Measurements from ENCODE around the gene SLIT1.

SLIT1 gene

DNA sequence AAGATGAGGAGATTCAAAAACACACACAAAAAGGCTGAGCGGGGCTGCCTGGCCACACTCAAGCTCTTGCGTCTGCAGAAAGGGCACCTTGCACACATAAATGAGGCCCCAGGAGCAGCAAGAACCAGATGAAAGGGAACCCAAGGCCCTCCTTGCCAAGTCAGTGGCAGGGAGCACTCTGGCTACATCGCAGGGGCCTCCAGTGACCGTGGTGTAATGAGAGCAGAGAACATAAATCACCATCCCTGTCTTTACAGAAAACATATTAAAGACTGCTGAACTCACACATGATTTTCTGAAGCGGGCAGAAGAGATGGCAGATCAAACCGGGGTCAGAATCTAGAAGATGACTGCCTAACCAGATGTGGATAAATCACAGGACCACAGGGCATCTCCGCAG is 80.5 kb downstream of the SLIT1 start:
- no peak overlapping the region for H4K5ac ChIP-seq (ENCODE audit: low read length)
- no peaks in the 10 kb centered on the region for H3K79me1 ChIP-seq (ENCODE audit: low read length)
- H3K4me1 ChIP-seq (ENCODE audit: control insufficient read depth, low read depth, low read length), result no peaks in the 10 kb centered on the region
- no peak overlapping the region for H4K8ac ChIP-seq (ENCODE audit: low read depth, low read length)
- H2AK5ac ChIP-seq (ENCODE audit: low read length), result no peak overlapping the region
- no peak overlapping the region for H3K4ac ChIP-seq (ENCODE audit: low read depth, low read length)
- WGBS (ENCODE audit: extremely low coverage, insufficient coverage, low lambda C conversion rate), result no CpG with 5 or more reads among the region's 7 CpGs
- no peak overlapping the region for H3K18ac ChIP-seq (ENCODE audit: low read length)
- H2BK120ac ChIP-seq (ENCODE audit: low read depth, low read length), result no peak overlapping the region
- H3K56ac ChIP-seq (ENCODE audit: low read length), result no peak overlapping the region
- H3K36me3 ChIP-seq (ENCODE audit: control insufficient read depth, insufficient read depth, low read length), result no peaks in the 10 kb centered on the region
- no peak overlapping the region for H2BK5ac ChIP-seq (ENCODE audit: low read length)
- no peaks in the 10 kb centered on the region for H3K27me3 ChIP-seq (ENCODE audit: insufficient read depth, low read length, poor library complexity)
- H3K9ac ChIP-seq (ENCODE audit: low read length), result no peak overlapping the region
- DNase-seq, result no peak
- H3K79me2 ChIP-seq (ENCODE audit: control insufficient read depth, insufficient read depth, low read length), result no peaks in the 10 kb centered on the region
- H3K4me2 ChIP-seq (ENCODE audit: low read length), result no peak overlapping the region
- no peak overlapping the region for H3K27ac ChIP-seq (ENCODE audit: low read depth, low read length)
- H2BK15ac ChIP-seq (replicated peaks; ENCODE audit: low read depth), result no peak overlapping the region
- H3K23ac ChIP-seq (ENCODE audit: low read length), result no peak overlapping the region
- no peak overlapping the region for H3K4me3 ChIP-seq (ENCODE audit: low read length)

DNA sequence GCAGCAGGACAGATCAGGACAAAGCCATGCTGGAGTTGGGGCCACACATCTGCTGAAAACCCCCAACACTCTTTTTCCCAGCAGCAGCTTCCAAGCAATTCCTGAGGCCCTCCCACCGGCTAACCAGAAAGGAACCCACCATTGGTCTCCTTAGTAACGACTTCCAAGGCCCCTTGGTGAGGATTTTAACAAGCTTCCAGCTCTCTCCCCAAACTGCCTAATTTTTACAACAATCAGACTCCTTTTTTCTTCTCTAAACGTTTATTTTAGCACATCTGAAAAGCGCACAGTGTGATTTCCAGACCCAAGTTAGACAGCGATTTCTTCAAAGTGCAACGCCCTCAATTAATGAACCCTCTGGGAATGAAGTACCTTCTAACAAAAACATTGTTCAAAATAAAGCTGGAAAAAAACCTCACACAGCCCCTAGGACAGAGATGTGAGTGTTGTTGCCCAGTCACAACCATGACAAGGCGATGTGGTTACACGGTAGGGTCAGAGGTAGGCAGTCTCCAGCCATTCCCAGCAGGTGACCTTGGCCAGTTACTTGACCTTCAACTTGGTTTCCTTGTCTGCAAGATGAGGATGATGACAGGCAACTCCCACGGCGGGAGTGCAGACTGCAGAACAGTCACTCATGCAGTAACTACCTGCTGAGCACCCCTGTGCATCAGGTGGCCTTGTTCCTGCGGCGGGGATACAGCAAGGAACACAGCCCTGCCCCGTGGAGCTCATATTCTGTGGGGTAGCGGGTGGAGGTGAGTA is 82.3 kb downstream of the SLIT1 start:
- H3K56ac ChIP-seq (ENCODE audit: low read length), result no peak overlapping the region
- no CpG with 5 or more reads among the region's 14 CpGs for WGBS (ENCODE audit: extremely low coverage, insufficient coverage, low lambda C conversion rate)
- H3K4me3 ChIP-seq (ENCODE audit: low read length), result no peak overlapping the region
- DNase-seq, result no peak
- no peak overlapping the region for H3K4ac ChIP-seq (ENCODE audit: low read depth, low read length)
- no peak overlapping the region for H3K9ac ChIP-seq (ENCODE audit: low read length)
- H3K23ac ChIP-seq (ENCODE audit: low read length), result no peak overlapping the region
- H3K27ac ChIP-seq (ENCODE audit: low read depth, low read length), result no peak overlapping the region
- no peaks in the 10 kb centered on the region for H3K79me2 ChIP-seq (ENCODE audit: control insufficient read depth, insufficient read depth, low read length)
- no peaks in the 10 kb centered on the region for H3K27me3 ChIP-seq (ENCODE audit: insufficient read depth, low read length, poor library complexity)
- no peak overlapping the region for H2AK5ac ChIP-seq (ENCODE audit: low read length)
- no peaks in the 10 kb centered on the region for H3K4me1 ChIP-seq (ENCODE audit: control insufficient read depth, low read depth, low read length)
- H2BK15ac ChIP-seq (replicated peaks; ENCODE audit: low read depth), result no peak overlapping the region
- H3K4me2 ChIP-seq (ENCODE audit: low read length), result no peak overlapping the region
- H2BK5ac ChIP-seq (ENCODE audit: low read length), result no peak overlapping the region
- H4K8ac ChIP-seq (ENCODE audit: low read depth, low read length), result no peak overlapping the region
- H2BK120ac ChIP-seq (ENCODE audit: low read depth, low read length), result no peak overlapping the region
- no peaks in the 10 kb centered on the region for H3K79me1 ChIP-seq (ENCODE audit: low read length)
- no peak overlapping the region for H3K18ac ChIP-seq (ENCODE audit: low read length)
- H4K5ac ChIP-seq (ENCODE audit: low read length), result no peak overlapping the region
- H3K36me3 ChIP-seq (ENCODE audit: control insufficient read depth, insufficient read depth, low read length), result no peaks in the 10 kb centered on the region

DNA sequence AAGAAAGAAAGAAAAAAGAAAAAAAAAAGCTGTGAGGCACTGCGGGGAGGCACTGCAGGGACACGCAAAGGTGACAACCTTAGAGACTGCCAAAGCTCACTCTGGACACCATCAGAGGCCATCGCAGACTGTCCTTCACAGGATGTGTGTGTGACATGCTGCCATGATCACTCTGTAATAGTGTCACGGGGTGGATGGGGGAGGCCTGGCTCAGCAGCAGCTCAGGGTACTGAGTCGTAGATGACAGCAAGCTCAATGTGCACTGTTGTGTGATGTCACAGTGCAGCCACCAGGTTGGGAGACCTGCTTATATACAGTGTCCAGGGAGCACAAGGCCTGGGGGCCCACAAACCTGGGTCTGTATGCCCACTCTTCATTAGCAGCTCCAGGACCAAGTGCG is 83.3 kb downstream of the SLIT1 start:
- no peak overlapping the region for H3K56ac ChIP-seq (ENCODE audit: low read length)
- no peak for DNase-seq
- H3K4me3 ChIP-seq (ENCODE audit: low read length), result no peak overlapping the region
- no peak overlapping the region for H3K23ac ChIP-seq (ENCODE audit: low read length)
- H2BK5ac ChIP-seq (ENCODE audit: low read length), result no peak overlapping the region
- no peaks in the 10 kb centered on the region for H3K36me3 ChIP-seq (ENCODE audit: control insufficient read depth, insufficient read depth, low read length)
- H3K79me2 ChIP-seq (ENCODE audit: control insufficient read depth, insufficient read depth, low read length), result no peaks in the 10 kb centered on the region
- no peak overlapping the region for H2BK120ac ChIP-seq (ENCODE audit: low read depth, low read length)
- H3K9ac ChIP-seq (ENCODE audit: low read length), result no peak overlapping the region
- no peak overlapping the region for H3K27ac ChIP-seq (ENCODE audit: low read depth, low read length)
- H2AK5ac ChIP-seq (ENCODE audit: low read length), result no peak overlapping the region
- no peaks in the 10 kb centered on the region for H3K4me1 ChIP-seq (ENCODE audit: control insufficient read depth, low read depth, low read length)
- no peak overlapping the region for H3K4ac ChIP-seq (ENCODE audit: low read depth, low read length)
- no peaks in the 10 kb centered on the region for H3K79me1 ChIP-seq (ENCODE audit: low read length)
- no peak overlapping the region for H3K4me2 ChIP-seq (ENCODE audit: low read length)
- no peak overlapping the region for H4K5ac ChIP-seq (ENCODE audit: low read length)
- no peak overlapping the region for H4K8ac ChIP-seq (ENCODE audit: low read depth, low read length)
- H3K18ac ChIP-seq (ENCODE audit: low read length), result no peak overlapping the region
- H3K27me3 ChIP-seq (ENCODE audit: insufficient read depth, low read length, poor library complexity), result no peaks in the 10 kb centered on the region
- no peak overlapping the region for H2BK15ac ChIP-seq (replicated peaks; ENCODE audit: low read depth)
- no CpG with 5 or more reads among the region's 6 CpGs for WGBS (ENCODE audit: extremely low coverage, insufficient coverage, low lambda C conversion rate)

DNA sequence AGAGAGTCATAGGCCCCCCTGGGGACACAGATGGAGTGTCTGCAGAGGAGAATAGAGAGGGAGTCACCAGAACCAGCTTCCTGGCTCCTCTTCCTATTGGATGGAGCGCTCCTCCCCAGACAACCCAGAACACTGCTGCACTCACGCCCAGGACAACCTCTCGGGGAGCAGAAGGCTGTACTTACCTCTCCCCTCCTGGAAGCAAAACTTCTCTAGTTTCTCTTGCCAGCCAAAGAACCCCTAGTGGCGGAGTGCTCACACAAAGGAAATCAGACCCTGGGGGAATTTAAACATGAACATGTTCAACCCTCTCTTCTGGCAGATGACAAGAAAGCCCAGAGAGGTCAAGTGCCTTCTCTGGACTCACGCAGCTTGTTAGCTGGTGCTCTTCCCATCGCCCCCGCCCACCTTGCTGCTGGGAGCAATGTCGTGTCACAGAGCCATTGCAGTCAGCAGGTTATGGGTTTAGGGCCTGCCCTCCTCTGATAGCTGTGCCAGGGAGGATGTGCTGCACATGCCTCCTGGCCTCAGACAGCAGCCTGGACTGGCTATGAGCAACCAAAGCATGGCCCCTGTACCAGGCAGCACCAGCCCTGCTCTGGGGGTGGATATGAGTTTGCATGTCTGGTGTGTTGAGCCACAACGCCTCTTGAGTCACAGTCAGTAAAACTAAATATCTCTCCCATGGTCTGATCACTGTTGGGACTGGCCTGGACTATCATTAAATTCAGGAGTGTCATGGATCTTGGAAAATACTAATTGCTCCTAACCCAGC is 84.4 kb downstream of the SLIT1 start:
- Histone ChIP-seq H2BK120ac (ENCODE audit: low read depth, low read length) (no peak overlapping the region), H3K27ac (ENCODE audit: low read depth, low read length) (no peak overlapping the region), H3K27me3 (ENCODE audit: insufficient read depth, low read length, poor library complexity) (no peaks in the 10 kb centered on the region), H3K23ac (ENCODE audit: low read length) (no peak overlapping the region), H3K79me2 (ENCODE audit: control insufficient read depth, insufficient read depth, low read length) (no peaks in the 10 kb centered on the region), H2BK5ac (ENCODE audit: low read length) (no peak overlapping the region), H3K36me3 (ENCODE audit: control insufficient read depth, insufficient read depth, low read length) (no peaks in the 10 kb centered on the region), H3K4me3 (ENCODE audit: low read length) (no peak overlapping the region), H3K79me1 (ENCODE audit: low read length) (no peaks in the 10 kb centered on the region), H2BK15ac (replicated peaks; ENCODE audit: low read depth) (no peak overlapping the region), H3K4ac (ENCODE audit: low read depth, low read length) (no peak overlapping the region), H3K9ac (ENCODE audit: low read length) (no peak overlapping the region), H4K8ac (ENCODE audit: low read depth, low read length) (no peak overlapping the region), H4K5ac (ENCODE audit: low read length) (no peak overlapping the region), H3K4me2 (ENCODE audit: low read length) (no peak overlapping the region), H3K4me1 (ENCODE audit: control insufficient read depth, low read depth, low read length) (no peaks in the 10 kb centered on the region), H3K56ac (ENCODE audit: low read length) (no peak overlapping the region), H3K18ac (ENCODE audit: low read length) (no peak overlapping the region), H2AK5ac (ENCODE audit: low read length) (no peak overlapping the region)
- DNase-seq, result peak; percentile 31
- WGBS (ENCODE audit: extremely low coverage, insufficient coverage, low lambda C conversion rate), result no CpG with 5 or more reads among the region's 9 CpGs

DNA sequence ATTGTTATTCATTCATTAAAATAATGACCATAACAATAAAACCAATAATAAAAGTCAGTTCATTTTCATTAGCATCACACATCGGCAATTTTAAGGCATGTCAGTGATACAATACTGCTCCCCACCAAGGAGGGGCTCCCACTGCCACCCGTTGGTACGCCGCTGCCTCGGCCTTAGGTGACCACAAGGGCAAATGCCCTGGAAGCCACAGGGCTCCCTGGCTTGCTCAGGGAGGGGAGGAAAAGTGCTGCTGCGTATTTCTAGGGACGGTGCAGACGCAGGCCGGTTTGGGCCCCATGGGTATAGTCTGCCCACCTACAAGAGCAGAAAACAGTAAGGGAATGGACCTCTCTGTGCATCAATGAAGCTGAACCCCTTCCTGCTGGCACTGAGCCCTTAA is 85.1 kb downstream of the SLIT1 start:
- Histone ChIP-seq H3K79me1 (ENCODE audit: low read length) (no peaks in the 10 kb centered on the region), H2AK5ac (ENCODE audit: low read length) (no peak overlapping the region), H2BK5ac (ENCODE audit: low read length) (no peak overlapping the region), H3K4ac (ENCODE audit: low read depth, low read length) (no peak overlapping the region), H4K8ac (ENCODE audit: low read depth, low read length) (no peak overlapping the region), H3K56ac (ENCODE audit: low read length) (no peak overlapping the region), H4K5ac (ENCODE audit: low read length) (no peak overlapping the region), H3K79me2 (ENCODE audit: control insufficient read depth, insufficient read depth, low read length) (no peaks in the 10 kb centered on the region), H3K4me3 (ENCODE audit: low read length) (no peak overlapping the region), H3K9ac (ENCODE audit: low read length) (no peak overlapping the region), H2BK120ac (ENCODE audit: low read depth, low read length) (no peak overlapping the region), H3K36me3 (ENCODE audit: control insufficient read depth, insufficient read depth, low read length) (no peaks in the 10 kb centered on the region), H3K18ac (ENCODE audit: low read length) (no peak overlapping the region), H2BK15ac (replicated peaks; ENCODE audit: low read depth) (no peak overlapping the region), H3K27me3 (ENCODE audit: insufficient read depth, low read length, poor library complexity) (no peaks in the 10 kb centered on the region), H3K4me2 (ENCODE audit: low read length) (no peak overlapping the region), H3K23ac (ENCODE audit: low read length) (no peak overlapping the region), H3K27ac (ENCODE audit: low read depth, low read length) (no peak overlapping the region), H3K4me1 (ENCODE audit: control insufficient read depth, low read depth, low read length) (no peaks in the 10 kb centered on the region)
- no peak for DNase-seq
- no CpG with 5 or more reads among the region's 9 CpGs for WGBS (ENCODE audit: extremely low coverage, insufficient coverage, low lambda C conversion rate)
